DOHH2 (cell line): Measurements from ENCODE around the gene PKIG.

Experiments
- H3F3A ChIP-seq: fragments of 200-600 bp; sonication (generic), shearing (Covaris generic); 2 replicates; pipeline ENCODE4 v1.6.0; 2016; ENCODE audit warnings: antibody characterized with exemption, mild to moderate bottlenecking; ENCODE audit not compliant: control insufficient read depth, insufficient read depth
- H3K27ac ChIP-seq: fragments of 200-600 bp; sonication (generic); 2 replicates; pipeline ENCODE4 v1.5.1; 2014; ENCODE audit warnings: low read depth, mild to moderate bottlenecking, low read length, moderate library complexity
- H3K27me3 ChIP-seq: fragments of 200-600 bp; sonication (generic); 2 replicates; pipeline ENCODE4 v1.6.1; 2014; ENCODE audit warnings: mild to moderate bottlenecking, low read length, mixed read lengths; ENCODE audit not compliant: control insufficient read depth
- H3K36me3 ChIP-seq: fragments of 200-600 bp; sonication (generic); 2 replicates; pipeline ENCODE4 v1.6.1; 2014; ENCODE audit warnings: mild to moderate bottlenecking, low read length, moderate library complexity, mixed read lengths; ENCODE audit not compliant: control insufficient read depth
- H3K4me1 ChIP-seq: fragments of 200-600 bp; sonication (generic); 2 replicates; pipeline ENCODE4 v1.6.1; 2014; ENCODE audit warnings: mild to moderate bottlenecking, low read length, mixed read lengths; ENCODE audit not compliant: control insufficient read depth
- H3K4me2 ChIP-seq: fragments of 200-600 bp; sonication (generic); 2 replicates; pipeline ENCODE4 v1.6.0; 2014; ENCODE audit warnings: mild to moderate bottlenecking, low read length, moderate library complexity
- H3K4me3 ChIP-seq: fragments of 200-600 bp; sonication (generic); 2 replicates; pipeline ENCODE4 v1.5.1; 2014; ENCODE audit warnings: mild to moderate bottlenecking, low read length, mixed read lengths
- H3K79me2 ChIP-seq: fragments of 200-600 bp; sonication (generic); 2 replicates; pipeline ENCODE4 v1.6.1; 2014; ENCODE audit warnings: mild to moderate bottlenecking, low read length, mixed read lengths; ENCODE audit not compliant: control insufficient read depth
- H3K9me2 ChIP-seq: fragments of 200-600 bp; sonication (generic); replicated peaks from 2 replicates; pipeline ENCODE4 v1.6.1; 2014; ENCODE audit warnings: mild to moderate bottlenecking, low read length, mixed read lengths; ENCODE audit not compliant: control insufficient read depth
- H3K9me3 ChIP-seq: fragments of 200-600 bp; sonication (generic); 2 replicates; pipeline ENCODE4 v1.6.1; 2014; ENCODE audit warnings: antibody characterized with exemption, low read length, mixed read lengths; ENCODE audit not compliant: control insufficient read depth, insufficient read depth
- H4K20me1 ChIP-seq: fragments of 200-600 bp; sonication (generic); 2 replicates; pipeline ENCODE4 v1.6.0; 2014; ENCODE audit warnings: low read depth, mild to moderate bottlenecking, antibody characterized with exemption, low read length, moderate library complexity; ENCODE audit not compliant: control insufficient read depth, insufficient read depth
- EZH2phosphoT487 ChIP-seq: fragments of 200-600 bp; sonication (generic); IDR thresholded peaks from 2 replicates; pipeline ENCODE4 v1.6.1; 2017; ENCODE audit warnings: borderline replicate concordance, mild to moderate bottlenecking, antibody characterized with exemption, low read length, moderate library complexity, mixed read lengths
- TF ChIP-seq, protein P1 (sequence below): fragments of 200-600 bp; sonication (generic); IDR thresholded peaks from one replicate; pipeline ENCODE4 v1.5.1; 2014; ENCODE audit warnings: antibody characterized with exemption, mild to moderate bottlenecking, low read depth, low read length; ENCODE audit not compliant: poor library complexity, severe bottlenecking

Gene PKIG

DNA sequence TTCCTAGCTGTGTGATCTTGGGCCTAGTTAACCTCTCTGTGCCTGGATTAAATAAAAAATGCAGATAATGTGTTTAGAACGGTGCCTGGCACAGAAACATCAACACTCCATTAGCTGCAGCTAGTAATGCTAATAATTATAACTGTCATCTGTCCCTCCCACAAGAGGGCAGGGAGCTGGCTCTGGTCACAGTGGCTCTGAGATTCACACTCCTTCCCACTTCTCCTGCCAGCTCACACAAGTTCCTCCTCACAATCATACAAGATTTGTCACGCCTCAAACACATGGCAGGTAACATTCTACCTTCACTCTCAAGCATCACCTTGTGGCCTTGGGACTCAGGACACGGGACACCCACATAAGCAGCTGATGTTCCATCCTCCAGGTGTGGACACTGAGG lies 66.7 kb downstream of the PKIG start:
- H3K36me3 ChIP-seq = peaks cover 15% of the 10 kb centered on the region
- no peak for TF ChIP-seq EZH2phosphoT487
- TF ChIP-seq, protein P1, sequence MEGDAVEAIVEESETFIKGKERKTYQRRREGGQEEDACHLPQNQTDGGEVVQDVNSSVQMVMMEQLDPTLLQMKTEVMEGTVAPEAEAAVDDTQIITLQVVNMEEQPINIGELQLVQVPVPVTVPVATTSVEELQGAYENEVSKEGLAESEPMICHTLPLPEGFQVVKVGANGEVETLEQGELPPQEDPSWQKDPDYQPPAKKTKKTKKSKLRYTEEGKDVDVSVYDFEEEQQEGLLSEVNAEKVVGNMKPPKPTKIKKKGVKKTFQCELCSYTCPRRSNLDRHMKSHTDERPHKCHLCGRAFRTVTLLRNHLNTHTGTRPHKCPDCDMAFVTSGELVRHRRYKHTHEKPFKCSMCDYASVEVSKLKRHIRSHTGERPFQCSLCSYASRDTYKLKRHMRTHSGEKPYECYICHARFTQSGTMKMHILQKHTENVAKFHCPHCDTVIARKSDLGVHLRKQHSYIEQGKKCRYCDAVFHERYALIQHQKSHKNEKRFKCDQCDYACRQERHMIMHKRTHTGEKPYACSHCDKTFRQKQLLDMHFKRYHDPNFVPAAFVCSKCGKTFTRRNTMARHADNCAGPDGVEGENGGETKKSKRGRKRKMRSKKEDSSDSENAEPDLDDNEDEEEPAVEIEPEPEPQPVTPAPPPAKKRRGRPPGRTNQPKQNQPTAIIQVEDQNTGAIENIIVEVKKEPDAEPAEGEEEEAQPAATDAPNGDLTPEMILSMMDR = no peak
- no peaks in the 10 kb centered on the region for H3K9me3 ChIP-seq
- H3K27ac ChIP-seq = peak overlapping the region; percentile 95
- no peaks in the 10 kb centered on the region for H4K20me1 ChIP-seq
- H3K9me2 ChIP-seq = no peaks in the 10 kb centered on the region
- peak overlapping the region; percentile 70 for H3K4me3 ChIP-seq
- peaks cover 80% of the 10 kb centered on the region for H3K4me1 ChIP-seq
- H3K79me2 ChIP-seq = peaks cover 40% of the 10 kb centered on the region
- peaks cover 12% of the 10 kb centered on the region for H3K27me3 ChIP-seq
- H3F3A ChIP-seq = peaks cover 19% of the 10 kb centered on the region
- H3K4me2 ChIP-seq = peak overlapping the region; percentile 87

- TF ChIP-seq, protein P1 = no peak
- TF ChIP-seq EZH2phosphoT487 = no peak
- Histone ChIP-seq H3K4me3 (peak overlapping the region; percentile 75), H3K4me1 (peaks cover 71% of the 10 kb centered on the region), H3K27me3 (peaks cover 16% of the 10 kb centered on the region), H3K9me2 (no peaks in the 10 kb centered on the region), H3F3A (peaks cover 19% of the 10 kb centered on the region), H4K20me1 (no peaks in the 10 kb centered on the region), H3K27ac (no peak overlapping the region), H3K36me3 (peaks cover 15% of the 10 kb centered on the region), H3K9me3 (no peaks in the 10 kb centered on the region), H3K4me2 (peak overlapping the region; percentile 95), H3K79me2 (peaks cover 36% of the 10 kb centered on the region)
These were observed 67.6 kb downstream of the PKIG start for GRCh38 chr20:44649976-44650375.

DNA sequence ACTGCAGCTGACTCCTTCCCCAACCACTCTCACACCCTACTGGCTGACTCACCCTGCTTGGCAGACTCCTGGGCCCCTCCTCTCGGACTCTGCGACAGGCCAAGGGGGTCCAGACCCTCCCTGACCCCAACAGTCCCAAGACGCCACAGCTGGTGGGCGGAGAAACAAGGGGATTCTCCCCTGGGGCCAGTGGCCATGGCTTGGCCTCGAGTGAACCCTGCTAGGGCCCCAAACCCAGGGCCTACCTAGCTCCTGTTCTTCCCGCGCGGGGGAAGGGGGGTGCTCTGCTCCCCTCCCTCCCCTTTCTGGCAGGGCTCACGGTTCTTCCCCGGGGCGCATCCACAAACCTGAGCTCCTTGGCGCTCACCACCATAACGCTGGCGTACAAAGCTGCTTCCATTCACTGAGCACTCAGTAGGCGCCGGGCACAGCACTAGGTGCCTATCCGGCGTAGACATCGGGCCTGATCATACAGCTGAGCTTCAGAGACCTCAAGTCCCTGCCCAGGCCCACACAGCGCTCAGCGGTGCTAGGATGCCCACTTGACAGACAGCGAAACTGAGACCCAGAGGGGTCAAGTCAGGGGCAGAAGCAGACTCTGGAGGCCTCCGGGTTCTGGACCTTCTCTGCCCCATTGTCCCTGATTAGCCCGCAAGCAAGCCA lies 68.5 kb downstream of the PKIG start:
- Histone ChIP-seq H3K27ac (no peak overlapping the region), H3K9me2 (no peaks in the 10 kb centered on the region), H3K4me3 (peak overlapping the region; percentile 75), H3F3A (peaks cover 14% of the 10 kb centered on the region), H4K20me1 (no peaks in the 10 kb centered on the region), H3K79me2 (peaks cover 34% of the 10 kb centered on the region), H3K4me2 (peak overlapping the region; percentile 95), H3K36me3 (peaks cover 10% of the 10 kb centered on the region), H3K4me1 (peaks cover 62% of the 10 kb centered on the region), H3K9me3 (no peaks in the 10 kb centered on the region), H3K27me3 (peaks cover 19% of the 10 kb centered on the region)
- TF ChIP-seq, protein P1 = no peak
- no peak for TF ChIP-seq EZH2phosphoT487
